NCI-H226 (cell line): ENCODE results near the gene GNAQ.
"Not testable (repeated sequence)": the region's sequence is repeated elsewhere in the genome, so short reads cannot be mapped to it uniquely, and the experiment has no call there.

Source experiments
- DNase-seq: peaks from one replicate; pipeline ENCODE4 v3.0.0-alpha.2; 2015

GNAQ gene

DNA sequence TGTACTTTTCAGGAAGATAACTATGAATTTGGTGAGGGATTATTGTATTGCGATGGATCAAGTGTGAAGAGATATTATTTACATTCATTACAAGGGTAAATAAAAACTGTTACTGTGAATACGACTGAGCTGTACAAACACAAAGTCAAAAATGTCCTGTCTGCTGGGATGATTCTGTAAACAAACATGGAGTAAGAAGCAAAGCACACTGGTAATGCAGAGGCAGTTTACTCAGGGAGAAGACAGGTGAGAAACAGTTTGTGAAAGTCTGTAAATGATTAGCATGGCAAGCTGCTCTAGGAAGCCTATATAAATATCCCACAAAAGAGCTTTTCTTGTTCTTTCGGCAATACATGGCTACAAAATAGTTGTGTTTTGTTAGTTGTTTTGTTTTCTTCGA lies 268.0 kb downstream of the GNAQ start:
- DNase-seq, result no peak

DNA sequence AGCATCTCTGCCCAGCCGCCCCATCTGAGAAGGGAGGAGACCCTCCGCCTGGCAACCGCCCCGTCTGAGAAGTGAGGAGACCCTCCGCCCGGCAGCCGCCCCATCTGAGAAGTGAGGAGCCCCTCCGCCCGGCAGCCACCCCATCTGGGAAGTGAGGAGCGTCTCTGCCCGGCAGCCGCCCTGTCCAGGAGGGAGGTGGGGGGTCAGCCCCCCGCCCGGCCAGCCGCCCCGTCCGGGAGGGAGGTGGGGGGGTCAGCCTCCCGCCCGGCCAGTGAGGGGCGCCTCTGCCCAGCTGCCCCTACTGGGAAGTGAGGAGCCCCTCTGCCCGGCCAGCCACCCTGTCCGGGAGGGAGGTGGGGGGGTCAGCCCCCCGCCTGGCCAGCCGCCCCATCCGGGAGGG lies 270.7 kb downstream of the GNAQ start:
- DNase-seq, result not testable (repeated sequence)

DNA sequence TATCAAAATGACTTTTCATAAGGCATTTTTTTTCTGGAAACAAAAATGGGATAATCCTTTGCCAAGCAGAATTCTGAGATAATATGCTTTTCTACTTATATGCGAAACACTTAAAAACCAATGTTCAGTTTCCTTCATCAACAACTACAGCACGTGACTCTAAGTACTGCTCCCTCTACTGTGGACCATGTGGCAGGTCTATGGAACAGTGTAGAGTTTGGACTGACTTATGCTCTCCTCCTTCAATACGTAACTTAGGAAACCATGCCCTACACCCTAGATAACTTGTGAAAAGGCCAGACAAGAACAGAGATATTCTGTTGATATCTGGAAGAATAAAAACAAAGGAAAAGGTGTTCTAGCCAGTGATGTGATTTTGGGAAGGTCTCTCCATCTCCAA lies 272.2 kb downstream of the GNAQ start:
- no peak for DNase-seq

DNA sequence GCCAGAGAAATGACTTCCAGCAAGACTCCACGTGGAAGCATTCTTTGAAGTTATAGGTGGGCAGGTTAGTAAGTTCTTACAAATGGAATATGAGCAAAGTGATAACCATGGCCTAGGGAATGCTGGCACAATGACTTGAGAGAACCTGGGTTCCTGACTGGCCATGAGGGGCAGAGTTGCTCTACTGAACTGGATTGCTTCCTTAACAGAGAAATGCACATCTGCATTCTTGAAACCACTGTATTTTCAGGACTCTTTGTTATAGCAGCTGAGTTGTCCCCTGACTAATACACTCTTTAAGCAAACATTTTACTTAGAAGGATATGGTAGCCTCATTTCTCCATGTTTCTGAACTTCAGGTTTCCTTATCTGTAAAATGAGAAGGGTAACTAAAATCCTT lies 275.2 kb downstream of the GNAQ start:
- no peak for DNase-seq

DNA sequence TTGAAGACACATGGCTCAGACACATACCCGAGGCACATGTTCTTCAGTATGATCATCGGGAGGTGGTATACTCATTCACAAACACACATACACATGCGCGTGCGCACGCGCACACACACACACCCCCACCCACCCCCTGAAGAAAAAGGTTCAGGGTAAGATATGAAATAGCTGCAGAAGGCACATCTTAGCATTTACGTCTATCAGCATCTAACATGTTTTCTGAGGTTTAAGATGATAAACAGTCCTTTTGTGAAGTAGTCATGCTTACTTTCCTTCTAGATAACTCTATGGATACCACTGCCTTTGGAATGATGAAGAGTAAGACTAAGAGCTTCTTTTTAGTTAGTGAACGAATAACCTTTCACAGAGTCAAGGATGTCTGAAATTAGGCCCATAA lies 278.4 kb downstream of the GNAQ start:
- no peak for DNase-seq

DNA sequence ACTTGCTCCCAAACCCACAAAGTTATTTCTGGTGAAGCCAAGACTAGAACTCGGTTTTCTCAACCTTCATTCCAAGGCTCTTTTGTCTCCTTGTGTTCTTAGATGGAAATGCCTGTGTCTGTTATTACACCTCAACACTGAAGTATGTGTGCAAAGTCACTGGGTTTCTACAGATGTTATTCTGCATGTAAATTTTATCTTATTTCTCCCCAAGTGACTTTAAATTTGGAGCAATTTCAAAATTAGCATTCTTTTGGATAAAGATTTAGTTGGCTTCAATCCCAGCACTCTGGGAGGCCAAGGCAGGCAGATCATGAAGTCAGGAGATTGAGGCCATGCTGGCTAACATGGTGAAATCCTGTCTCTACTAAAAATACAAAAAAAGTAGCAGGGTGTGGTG lies 279.1 kb downstream of the GNAQ start:
- DNase-seq, result peak; percentile 76

DNA sequence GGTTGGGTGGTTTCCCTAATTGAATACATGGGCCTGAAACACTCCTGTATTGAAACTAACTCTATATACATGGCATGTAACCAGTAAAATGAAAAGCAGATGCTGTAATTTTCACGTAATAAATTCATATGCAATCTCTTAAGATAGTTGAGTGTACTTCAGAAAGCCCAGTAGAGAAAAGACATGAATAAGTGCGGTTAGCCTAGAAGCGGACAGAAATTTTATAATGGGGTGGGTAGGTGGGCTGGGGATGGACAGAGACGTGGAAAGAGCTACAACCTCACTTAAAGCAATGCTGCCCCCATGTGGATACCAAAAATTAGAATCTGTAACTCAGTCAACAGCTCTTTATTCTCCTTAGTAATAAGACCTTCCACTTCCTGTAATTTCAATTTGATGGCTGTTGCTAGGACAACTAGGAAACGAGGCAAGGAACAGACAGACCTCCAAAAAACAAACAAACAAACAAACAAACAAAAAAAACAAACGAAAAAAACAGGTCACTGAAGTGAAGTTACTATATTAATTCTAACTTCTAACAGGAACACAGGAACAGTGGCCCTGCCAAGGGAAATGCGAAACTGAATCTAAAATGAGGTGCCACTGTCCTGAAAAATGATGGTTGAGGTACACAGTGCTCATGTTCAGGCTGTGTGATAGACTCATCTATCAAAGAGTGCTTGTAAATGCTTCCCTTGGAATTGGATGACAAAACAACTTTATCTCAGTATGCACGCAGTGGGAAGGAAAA lies 280.1 kb downstream of the GNAQ start:
- peak; percentile 27 for DNase-seq

DNA sequence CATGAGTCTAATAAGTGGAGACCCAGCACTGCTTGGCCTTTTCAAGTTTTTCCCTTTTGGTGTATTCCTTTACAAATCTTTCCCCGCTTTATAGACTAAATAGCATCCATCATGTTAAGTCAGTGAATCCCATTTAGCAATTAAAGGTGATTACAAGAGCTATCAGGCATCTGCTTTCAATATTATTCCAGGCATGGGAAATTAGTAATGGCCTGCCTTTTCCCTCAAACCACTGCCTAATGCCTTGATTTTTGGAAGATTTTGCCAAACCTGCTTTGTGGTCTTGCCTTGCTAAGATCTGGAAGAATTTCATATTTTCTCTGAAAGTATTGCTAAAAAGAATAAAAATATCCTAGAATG lies 280.6 kb downstream of the GNAQ start:
- no peak for DNase-seq

DNA sequence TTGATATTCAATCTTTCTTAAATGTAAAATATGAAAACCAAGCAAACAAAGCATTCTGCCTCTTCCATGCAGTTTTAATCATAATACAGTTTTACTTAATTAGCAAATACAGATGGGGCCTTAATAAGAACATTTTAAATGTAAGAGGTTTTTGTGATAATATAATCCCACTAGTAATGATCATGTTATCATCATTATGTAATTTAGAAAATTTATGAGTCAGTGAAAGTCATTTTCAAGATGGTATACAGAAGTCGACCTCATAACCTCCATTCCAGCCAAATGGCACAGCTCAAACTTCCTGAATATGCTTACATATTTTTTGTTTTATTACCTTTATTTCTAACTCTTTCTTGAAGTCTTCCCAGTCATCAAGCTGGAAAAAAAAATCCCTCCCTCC lies 281.3 kb downstream of the GNAQ start:
- peak; percentile 6 for DNase-seq

DNA sequence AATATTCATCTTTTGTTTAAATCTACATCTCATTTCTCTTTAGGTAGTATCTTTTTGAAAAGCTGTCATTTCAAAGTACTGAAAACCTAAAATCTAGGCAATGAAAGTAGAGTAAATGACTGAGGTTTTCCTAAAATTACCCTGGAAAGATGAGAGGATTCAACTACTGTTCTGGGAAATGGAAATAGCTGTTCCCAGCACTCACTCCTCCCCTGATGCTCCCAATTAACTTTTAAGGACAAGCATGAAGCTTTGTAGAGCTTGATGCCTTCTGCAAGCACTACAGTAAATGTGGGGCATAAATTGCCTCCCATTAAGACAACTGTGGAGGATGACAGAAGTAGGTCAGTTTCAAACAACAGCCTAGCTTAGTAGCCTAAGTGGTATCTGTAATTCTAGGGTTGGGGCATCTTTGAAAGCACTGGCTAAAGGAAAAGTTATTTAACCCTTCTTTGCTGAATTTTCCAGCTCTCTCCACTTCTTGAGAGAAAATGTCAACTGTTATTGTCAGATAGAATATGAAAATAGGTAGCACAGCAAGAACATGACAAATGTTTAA lies 283.3 kb downstream of the GNAQ start:
- no peak for DNase-seq

DNA sequence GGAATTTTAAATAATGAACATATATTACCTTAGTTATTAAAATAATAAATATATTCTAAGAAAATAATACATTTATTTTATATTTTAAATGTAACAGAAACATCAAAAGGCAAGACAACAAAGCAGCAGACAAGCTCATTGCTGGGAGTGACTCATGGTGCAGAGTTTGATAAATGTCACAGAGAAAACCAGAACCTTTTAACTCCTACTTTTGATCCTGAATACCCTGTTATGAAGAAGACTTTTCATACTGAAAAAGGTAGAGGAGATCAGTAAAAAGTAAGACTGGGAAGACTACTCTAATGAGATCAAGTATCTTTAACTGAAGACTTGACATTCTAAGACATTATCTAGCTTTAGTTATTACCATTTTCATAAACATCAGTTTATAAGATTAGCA lies 284.4 kb downstream of the GNAQ start:
- DNase-seq, result peak; percentile 5

DNA sequence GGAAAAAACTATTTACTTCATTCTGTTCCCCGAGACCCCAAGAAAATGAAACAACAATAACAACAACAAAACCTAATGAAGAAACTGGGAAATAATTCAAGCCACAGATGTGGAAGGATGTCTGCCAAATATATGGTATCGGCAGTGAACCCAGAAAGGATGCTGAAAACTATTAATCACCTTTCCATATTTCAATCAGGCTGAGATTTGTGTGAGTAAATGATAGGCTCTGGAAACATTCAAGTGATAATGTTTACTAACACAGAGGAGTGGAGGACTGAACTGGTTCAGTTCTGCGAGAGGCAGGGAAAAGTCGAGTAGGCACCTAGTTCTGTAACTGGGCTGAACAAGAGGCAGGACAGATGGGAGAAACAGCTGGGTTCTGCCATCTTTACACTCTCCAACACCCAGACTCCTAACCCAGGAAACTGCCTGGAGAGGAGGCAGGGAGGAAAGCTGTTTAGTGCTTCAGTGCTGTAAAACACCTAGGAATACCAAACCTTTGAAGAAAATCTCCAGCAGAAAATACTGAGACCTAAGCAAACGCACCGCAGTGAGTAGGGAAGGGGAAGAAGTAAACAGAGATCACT lies 286.7 kb downstream of the GNAQ start:
- no peak for DNase-seq

DNA sequence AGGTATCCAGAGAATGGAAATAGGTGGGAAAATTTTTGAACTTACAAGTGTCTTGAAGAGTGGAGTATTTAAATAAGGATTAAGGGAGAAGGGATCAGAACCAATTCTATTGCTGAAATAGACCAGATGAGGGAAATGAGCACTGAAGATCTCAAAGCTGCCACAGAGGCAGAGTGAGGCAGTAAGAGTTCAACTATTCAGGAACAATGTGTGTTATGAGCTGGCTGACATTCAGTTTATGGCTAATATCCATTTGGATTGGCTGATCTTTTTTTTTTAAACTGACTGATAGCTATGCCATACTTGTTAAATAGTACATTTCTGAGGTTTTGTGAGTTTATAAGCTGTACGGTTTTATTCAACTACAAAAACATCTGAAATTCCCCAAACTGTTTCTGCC lies 288.2 kb downstream of the GNAQ start:
- DNase-seq, result no peak

DNA sequence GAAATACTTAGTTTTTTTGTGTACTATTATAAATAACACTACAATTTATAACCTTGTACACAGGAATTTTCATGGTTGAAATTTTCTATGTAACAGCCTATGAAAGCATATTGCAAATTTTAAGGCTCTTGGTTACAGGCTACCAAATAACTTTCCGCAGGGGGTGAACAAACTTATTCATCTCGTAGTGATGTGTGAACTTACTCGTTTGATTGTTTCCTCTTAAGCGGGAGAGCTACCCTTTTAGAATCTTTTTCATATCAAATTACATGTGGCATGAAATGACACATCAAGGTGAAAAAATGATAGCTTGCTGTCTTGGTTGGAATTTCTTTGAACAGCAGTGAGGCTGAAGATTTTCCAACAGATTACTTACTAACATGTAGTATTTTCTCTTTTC lies 292.7 kb downstream of the GNAQ start:
- DNase-seq, result no peak

DNA sequence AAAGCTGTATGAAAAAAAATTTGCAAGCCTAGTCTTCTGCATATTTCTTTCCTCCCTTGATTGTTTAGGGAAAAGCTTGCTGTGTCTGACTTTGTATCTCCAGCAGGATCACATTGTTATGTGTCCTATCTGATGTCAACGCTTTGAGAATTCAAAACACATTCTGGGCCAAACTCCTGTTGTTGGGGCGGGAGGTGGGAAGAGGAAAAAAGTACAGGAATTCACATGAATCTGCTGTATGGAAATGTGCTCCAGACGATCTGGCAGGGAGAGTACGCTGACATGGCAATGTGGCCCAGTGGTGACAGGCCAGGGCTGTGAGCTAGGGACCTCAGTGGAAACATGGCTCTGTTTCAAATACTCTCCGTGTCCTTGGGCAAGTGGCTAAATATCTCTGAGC lies 296.1 kb downstream of the GNAQ start:
- no peak for DNase-seq

DNA sequence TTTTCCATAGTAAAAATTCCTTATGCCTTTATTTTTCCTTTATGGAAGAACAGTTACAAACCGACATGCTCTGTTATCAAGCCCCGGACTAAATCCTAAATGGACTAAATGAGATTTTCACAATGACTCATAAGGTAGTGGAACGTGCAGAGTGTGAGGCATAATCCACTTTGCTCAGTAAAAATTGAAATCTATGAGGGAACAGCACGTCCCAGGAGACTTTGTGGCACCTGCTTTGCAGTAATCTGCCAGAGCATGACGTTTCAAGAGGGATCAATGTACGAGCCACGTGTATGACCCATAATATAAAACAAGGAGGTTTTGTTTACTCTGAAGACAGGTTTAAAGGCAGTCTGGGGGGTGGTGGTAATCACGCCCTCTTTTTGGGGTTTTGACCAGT lies 299.7 kb downstream of the GNAQ start:
- no peak for DNase-seq

DNA sequence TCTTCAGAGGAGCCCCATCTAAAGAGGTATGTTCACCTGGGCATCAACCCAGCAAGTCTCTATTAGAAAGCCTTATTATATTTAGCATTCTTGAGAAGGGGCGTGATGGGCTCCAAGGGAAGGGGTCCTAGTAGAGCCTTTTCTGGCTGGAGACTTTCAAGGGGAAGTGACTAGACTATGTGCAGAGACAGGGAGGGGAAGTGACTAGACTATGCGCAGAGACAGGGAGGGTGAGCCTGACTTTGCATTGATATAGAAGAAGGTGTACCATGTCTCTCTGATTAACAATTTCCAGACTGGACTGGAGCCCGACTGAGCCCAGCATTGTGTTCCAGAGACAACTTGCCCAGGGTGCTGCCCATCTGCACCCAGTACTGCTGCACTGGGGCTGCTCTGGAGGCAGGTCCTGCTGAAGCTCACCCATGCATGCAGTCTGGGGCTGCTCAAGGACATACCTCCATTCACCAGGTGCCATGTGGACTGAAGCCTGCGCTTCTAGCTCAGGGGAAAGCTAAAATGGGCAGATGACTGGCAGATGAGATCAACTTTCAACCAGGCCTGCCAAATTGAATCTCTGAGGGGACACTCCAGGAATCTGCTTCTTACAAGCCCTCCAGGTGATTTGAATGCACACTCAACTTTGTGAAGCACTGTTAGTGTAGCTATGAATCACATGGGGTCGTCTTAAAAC lies 300.5 kb downstream of the GNAQ start:
- DNase-seq, result no peak

DNA sequence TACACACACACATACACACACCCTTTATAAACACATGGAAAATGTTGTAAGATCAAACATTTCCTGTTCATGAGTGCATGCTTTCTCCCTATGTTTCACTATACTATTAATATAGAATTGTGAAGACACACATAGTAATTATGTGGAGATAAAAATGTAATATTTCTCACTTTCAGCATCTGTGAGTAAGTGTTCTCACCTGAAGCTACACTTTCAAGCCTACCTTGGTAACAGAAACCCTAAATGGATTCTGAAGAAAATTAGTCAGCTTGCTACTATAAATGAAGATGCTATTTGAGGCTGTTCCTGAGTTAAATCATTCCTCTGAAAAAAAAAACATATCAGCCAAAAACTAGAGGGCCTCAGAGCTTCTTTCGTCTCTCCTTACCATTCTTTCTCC lies 302.4 kb downstream of the GNAQ start:
- no peak for DNase-seq

DNA sequence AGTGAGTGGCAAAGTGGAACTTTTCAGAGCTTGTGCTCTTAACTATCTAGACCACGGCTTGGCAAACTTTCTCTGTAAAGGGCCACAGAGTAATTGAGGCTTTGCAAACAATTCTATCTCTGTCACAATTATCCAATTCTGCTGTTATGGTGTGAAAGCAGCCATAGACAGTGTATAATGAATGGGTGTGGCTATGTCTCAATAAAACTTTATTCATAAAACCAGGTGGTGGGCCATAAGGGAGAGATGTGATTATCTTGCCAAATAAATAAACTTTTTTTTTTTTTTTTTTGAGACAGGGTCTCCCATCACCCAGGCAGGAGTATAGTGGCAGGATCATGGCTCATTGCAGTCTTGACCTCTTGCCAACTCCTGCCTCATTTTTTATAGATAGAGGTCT lies 304.8 kb downstream of the GNAQ start:
- no peak for DNase-seq

DNA sequence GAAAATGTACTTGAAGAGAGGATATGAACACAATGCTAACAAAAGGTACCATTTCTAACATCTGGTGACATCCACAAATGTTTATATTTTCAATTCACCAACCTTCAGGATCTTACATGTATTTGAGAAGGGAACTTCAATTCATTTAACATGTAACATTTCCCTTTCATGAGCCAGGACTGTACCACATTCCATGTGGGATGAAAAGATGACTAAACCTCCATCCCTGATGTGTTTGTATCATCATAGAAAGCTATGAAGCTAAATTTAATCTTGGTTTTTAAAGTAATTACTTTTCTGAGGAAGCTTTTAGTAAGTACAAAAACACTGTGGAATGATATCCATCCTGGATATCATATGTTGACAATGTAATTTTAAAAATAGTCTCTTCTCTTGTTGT lies 305.3 kb downstream of the GNAQ start:
- DNase-seq, result no peak

DNA sequence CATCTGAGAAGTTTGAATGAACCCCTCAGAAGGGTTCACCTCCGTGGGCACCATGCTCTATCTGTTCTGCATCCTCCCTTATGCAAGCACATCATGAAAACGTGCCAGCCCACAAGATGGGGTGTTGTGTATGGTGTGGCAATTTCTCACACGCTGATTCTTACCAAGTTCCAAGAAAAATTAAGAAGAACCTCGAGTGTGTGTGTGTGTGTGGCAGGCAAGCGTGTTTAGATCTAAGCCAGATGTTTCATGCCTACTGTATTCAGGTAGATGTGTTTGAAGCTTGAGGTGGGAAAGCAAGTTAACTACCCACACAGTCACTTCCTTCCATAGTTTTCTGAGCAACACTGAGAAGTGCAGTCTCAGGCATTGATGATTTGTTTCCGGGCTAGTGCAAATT lies 305.8 kb downstream of the GNAQ start:
- no peak for DNase-seq

DNA sequence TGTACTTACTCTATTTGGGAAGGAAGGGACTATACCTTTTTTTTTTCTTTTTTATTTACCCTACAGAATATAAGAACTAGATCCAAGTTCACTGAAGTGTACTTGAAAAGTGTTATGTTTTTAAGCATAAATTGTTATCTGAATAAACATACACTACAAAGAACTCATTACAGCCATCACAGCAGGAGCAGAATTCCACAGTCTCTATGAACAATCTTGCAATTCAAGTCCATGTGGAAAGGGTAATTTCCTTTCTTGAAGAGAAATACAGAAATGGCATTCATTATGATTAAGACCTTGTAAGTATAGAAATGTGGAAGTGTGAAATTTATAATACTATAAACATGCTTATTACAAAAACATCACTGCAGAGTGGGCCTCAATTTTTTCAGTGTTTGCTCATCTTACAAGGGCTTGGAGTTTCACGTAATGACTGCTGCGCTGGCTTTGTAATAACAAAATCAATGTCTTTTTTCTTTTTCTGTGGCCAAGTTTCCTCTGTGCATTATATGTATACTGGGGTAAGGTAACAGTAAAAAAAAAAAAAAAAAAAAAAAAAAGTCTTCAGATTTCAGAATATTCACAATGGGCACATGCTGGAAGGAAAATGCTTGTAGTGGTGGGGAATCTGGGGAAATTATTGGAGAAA lies 306.4 kb downstream of the GNAQ start:
- no peak for DNase-seq

DNA sequence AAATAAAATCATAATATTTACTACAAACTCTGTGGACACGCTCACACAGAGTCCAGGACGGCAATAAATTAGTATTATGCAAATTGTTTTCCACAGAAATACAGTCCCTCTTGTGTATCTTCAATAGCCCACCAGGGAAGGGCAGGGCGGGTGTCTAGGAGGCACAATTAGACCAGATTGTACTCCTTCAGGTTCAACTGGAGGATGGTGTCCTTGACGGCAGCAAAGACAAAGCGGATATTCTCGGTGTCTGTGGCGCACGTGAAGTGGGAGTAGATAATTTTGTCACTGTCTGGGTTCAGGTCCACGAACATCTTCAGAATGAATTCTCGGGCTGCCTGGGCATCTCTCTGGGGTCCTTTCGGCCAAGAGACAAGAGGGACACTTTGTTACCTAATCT lies 310.5 kb downstream of the GNAQ start:
- not testable (repeated sequence) for DNase-seq

DNA sequence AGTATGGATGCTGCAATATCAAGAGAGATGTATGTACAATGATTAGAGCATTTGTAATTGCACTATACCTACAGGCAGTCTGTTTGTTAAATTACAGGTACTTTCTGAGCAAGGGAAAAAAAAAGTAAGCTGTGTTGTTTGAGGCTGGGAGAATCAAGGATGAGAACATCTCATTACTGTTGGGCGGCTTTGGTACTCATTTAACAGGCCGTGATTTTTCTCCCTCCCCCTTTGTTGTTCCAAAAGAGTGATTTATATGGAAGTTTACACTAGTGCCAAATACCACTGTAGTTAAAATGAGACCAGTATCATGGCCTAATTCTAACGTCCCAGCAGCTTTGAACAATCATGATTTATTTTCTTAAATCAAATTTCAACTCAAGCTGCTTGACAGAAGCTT lies 312.3 kb downstream of the GNAQ start:
- no peak for DNase-seq
